Natural killer cell (primary cell): ENCODE data around the gene IL3RA. TPM values are rescaled to one million over a fixed set of nuclear protein-coding genes. Genes with fewer than 3 reads are reported as not detected.

Experiments
- ATAC-seq, 3 donors: fragments of 150-1000 bp in 2 of 3; fragments of 200-7000 bp in 1 of 3; cut with Tn5 transposase; 1 replicate in 1 of 3; 2 replicates in 2 of 3; pipeline ENCODE4 v1.10.0; 2021; ENCODE audit warnings: mild to moderate bottlenecking in 2 of 3, moderate library complexity in 2 of 3
- DNase-seq, 2 donors: peaks; one replicate each; pipeline versions ENCODE4 v3.0.0 to v3.0.0-alpha.2; 2013 to 2021; ENCODE audit warnings: mixed read lengths in 1 of 2
- H3K27ac ChIP-seq: one replicate; pipeline ENCODE4 v1.5.1; 2013; ENCODE audit warnings: mild to moderate bottlenecking, low read length
- H3K27me3 ChIP-seq: one replicate; pipeline ENCODE4 v1.6.1; 2013; ENCODE audit warnings: low read length; ENCODE audit not compliant: control insufficient read depth, insufficient read depth
- H3K36me3 ChIP-seq: one replicate; pipeline ENCODE4 v1.6.1; 2013; ENCODE audit warnings: low read length; ENCODE audit not compliant: control insufficient read depth, insufficient read depth
- H3K4me1 ChIP-seq: one replicate; pipeline ENCODE4 v1.6.1; 2013; ENCODE audit warnings: low read length; ENCODE audit not compliant: control insufficient read depth, insufficient read depth
- H3K4me3 ChIP-seq: one replicate; pipeline ENCODE4 v1.5.1; 2013; ENCODE audit warnings: low read length
- H3K9me3 ChIP-seq: one replicate; pipeline ENCODE4 v1.6.1; 2013; ENCODE audit warnings: low read length; ENCODE audit not compliant: control insufficient read depth, insufficient read depth
- H3K27ac Mint-ChIP-seq, 2 donors: one replicate each; pipeline ENCODE4 v1.8.0; 2022; ENCODE audit warnings: mild to moderate bottlenecking in 2 of 2, mixed read lengths in 2 of 2, moderate library complexity in 1 of 2
- H3K27me3 Mint-ChIP-seq, 2 donors: one replicate each; pipeline ENCODE4 v1.8.0; 2022; ENCODE audit warnings: low read depth in 2 of 2, mixed read lengths in 2 of 2
- H3K36me3 Mint-ChIP-seq: one replicate; pipeline ENCODE4 v1.8.0; 2022; ENCODE audit warnings: mixed read lengths
- H3K4me1 Mint-ChIP-seq, 2 donors: one replicate each; pipeline ENCODE4 v1.8.0; 2022; ENCODE audit warnings: mixed read lengths in 2 of 2
- H3K4me3 Mint-ChIP-seq: one replicate; pipeline ENCODE4 v1.8.0; 2022; ENCODE audit warnings: mild to moderate bottlenecking, moderate library complexity, mixed read lengths
- H3K9me3 Mint-ChIP-seq, 2 donors: one replicate each; pipeline ENCODE4 v1.8.0; 2022; ENCODE audit warnings: mixed read lengths in 2 of 2
- WGBS: methylation state at CpG from one replicate; pipeline ENCODE4 v1.1.7; 2013; ENCODE audit warnings: missing lambda C conversion rate; ENCODE audit not compliant: insufficient coverage; 5-methylcytosine and 5-hydroxymethylcytosine counted together
- intact Hi-C: fragments of 100-400 bp; cut with micrococcal nuclease; formaldehyde crosslinking; loops from one replicate; pipeline ENCODE4 v1.14.2; 2022
- total RNA-seq, 4 donors: library from RNA; stranded (reverse); fragments of 120-200 nt in 1 of 4; gene quantifications; one replicate each; pipeline versions ENCODE4 v1.2.3 to v1.2.4, GENCODE V29; 2013 to 2022
- TF ChIP-seq, protein P1 (sequence below): fragments of 200-600 bp; IDR thresholded peaks from one replicate; pipeline ENCODE4 v1.8.0; 2022; ENCODE audit warnings: antibody characterized with exemption

Gene IL3RA
- total RNA-seq, 3 donors from 2014 or later (not counting 1 experiment from before 2014, with no cell fraction given), result 3.3 to 97.9 (median 4.4) TPM

GRCh38 chrX:1419545-1420355 lies 83.2 kb downstream of the IL3RA start:
- Mint-ChIP-seq H3K27ac (peak overlapping the region; percentile 6 to 70), H3K4me1 (peaks cover 0 to 10% of the 10 kb centered on the region in 2 donors), H3K9me3 (peaks cover 5 to 13% of the 10 kb centered on the region in 2 donors), H3K27me3 (no peaks in the 10 kb centered on the region), H3K36me3 (peaks cover 2% of the 10 kb centered on the region), H3K4me3 (no peak overlapping the region)
- H3K27ac ChIP-seq, result no peak overlapping the region
- ATAC-seq (peak in 1 of 3 donors; percentile 24), DNase-seq (no peak)
- H3K4me3 ChIP-seq, result no peak overlapping the region
- intact Hi-C loops, result no loop called here
- TF ChIP-seq, protein P1, sequence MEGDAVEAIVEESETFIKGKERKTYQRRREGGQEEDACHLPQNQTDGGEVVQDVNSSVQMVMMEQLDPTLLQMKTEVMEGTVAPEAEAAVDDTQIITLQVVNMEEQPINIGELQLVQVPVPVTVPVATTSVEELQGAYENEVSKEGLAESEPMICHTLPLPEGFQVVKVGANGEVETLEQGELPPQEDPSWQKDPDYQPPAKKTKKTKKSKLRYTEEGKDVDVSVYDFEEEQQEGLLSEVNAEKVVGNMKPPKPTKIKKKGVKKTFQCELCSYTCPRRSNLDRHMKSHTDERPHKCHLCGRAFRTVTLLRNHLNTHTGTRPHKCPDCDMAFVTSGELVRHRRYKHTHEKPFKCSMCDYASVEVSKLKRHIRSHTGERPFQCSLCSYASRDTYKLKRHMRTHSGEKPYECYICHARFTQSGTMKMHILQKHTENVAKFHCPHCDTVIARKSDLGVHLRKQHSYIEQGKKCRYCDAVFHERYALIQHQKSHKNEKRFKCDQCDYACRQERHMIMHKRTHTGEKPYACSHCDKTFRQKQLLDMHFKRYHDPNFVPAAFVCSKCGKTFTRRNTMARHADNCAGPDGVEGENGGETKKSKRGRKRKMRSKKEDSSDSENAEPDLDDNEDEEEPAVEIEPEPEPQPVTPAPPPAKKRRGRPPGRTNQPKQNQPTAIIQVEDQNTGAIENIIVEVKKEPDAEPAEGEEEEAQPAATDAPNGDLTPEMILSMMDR, result no peak
- no peaks in the 10 kb centered on the region for H3K4me1 ChIP-seq
- H3K9me3 ChIP-seq, result peaks cover 26% of the 10 kb centered on the region
- H3K36me3 ChIP-seq, result peaks cover 17% of the 10 kb centered on the region
- WGBS, result 94% methylated on average over 19 of the region's 19 CpGs
- H3K27me3 ChIP-seq, result no peaks in the 10 kb centered on the region

GRCh38 chrX:1420371-1420770 lies 83.8 kb downstream of the IL3RA start:
- no peak for DNase-seq
- peaks cover 26% of the 10 kb centered on the region for H3K9me3 ChIP-seq

GRCh38 chrX:1421433-1422134 lies 85.0 kb downstream of the IL3RA start:
- H3K27me3 Mint-ChIP-seq, result no peaks in the 10 kb centered on the region
- ATAC-seq (no peak), DNase-seq (no peak)
- Histone ChIP-seq H3K27ac (no peak overlapping the region), H3K4me1 (no peaks in the 10 kb centered on the region), H3K36me3 (peaks cover 30% of the 10 kb centered on the region), H3K27me3 (no peaks in the 10 kb centered on the region), H3K4me3 (no peak overlapping the region), H3K9me3 (peaks cover 26% of the 10 kb centered on the region)
- WGBS, result 98% methylated on average over 17 of the region's 19 CpGs
- H3K9me3 Mint-ChIP-seq, result peaks cover 9 to 16% of the 10 kb centered on the region in 2 donors
- H3K27ac Mint-ChIP-seq, result no peak overlapping the region
- H3K4me1 Mint-ChIP-seq, result peaks cover 0 to 10% of the 10 kb centered on the region in 2 donors
- peaks cover 8% of the 10 kb centered on the region for H3K36me3 Mint-ChIP-seq
- H3K4me3 Mint-ChIP-seq, result no peak overlapping the region
- TF ChIP-seq, protein P1, result no peak
- intact Hi-C loops, result no loop called here

More at GRCh38 chrX:1420371-1420770, 83.8 kb downstream of the IL3RA start:
- Mint-ChIP-seq H3K27me3 (no peaks in the 10 kb centered on the region), H3K9me3 (peaks cover 9 to 16% of the 10 kb centered on the region in 2 donors), H3K4me1 (peaks cover 0 to 10% of the 10 kb centered on the region in 2 donors), H3K36me3 (peaks cover 8% of the 10 kb centered on the region), H3K27ac (peak overlapping the region in 1 of 2 donors; percentile 70), H3K4me3 (no peak overlapping the region)
- Histone ChIP-seq H3K27me3 (no peaks in the 10 kb centered on the region), H3K27ac (no peak overlapping the region), H3K4me3 (no peak overlapping the region), H3K36me3 (peaks cover 23% of the 10 kb centered on the region), H3K4me1 (no peaks in the 10 kb centered on the region)
- WGBS, result 89% methylated on average over 14 of the region's 14 CpGs
- TF ChIP-seq, protein P1, result no peak
- intact Hi-C loops, result no loop called here
- ATAC-seq, result no peak
